ENCODE data around the gene FAM169A. TPM values are rescaled to one million over a fixed set of nuclear protein-coding genes. Genes with fewer than 3 reads are reported as not detected.
"Not testable (repeated sequence)": the region's sequence is repeated elsewhere in the genome, so short reads cannot be mapped to it uniquely, and the experiment has no call there.

The FAM169A gene
- total RNA-seq, 3 donors from 2014 or later, result 2.7 to 4.1 (median 2.9) TPM

- no peak for TF ChIP-seq CTCF (IDR thresholded peaks at IDR 0.05)
- ATAC-seq (no peak), DNase-seq (no peak)
- no peaks in the 10 kb centered on the region for H3K36me3 ChIP-seq (ENCODE audit: low read depth)
- no peaks in the 10 kb centered on the region for H3K9me3 ChIP-seq
- no peak overlapping the region for H3K4me3 ChIP-seq
- H3K4me1 ChIP-seq (ENCODE audit: low read depth), result peaks cover 25% of the 10 kb centered on the region
- intact Hi-C loops (cut with DNase I, micrococcal nuclease), result no loop called here
Measured at GRCh38 chr5:74763504-74763903, 102.7 kb downstream of the FAM169A start.

GRCh38 chr5:74762599-74762998, 103.6 kb downstream of the FAM169A start:
- H3K36me3 ChIP-seq (ENCODE audit: low read depth), result no peaks in the 10 kb centered on the region
- no peak for TF ChIP-seq CTCF (IDR thresholded peaks at IDR 0.05)
- H3K4me3 ChIP-seq, result no peak overlapping the region
- no peaks in the 10 kb centered on the region for H3K9me3 ChIP-seq
- ATAC-seq (no peak), DNase-seq (no peak)
- intact Hi-C loops (cut with DNase I, micrococcal nuclease), result no loop called here
- peaks cover 18% of the 10 kb centered on the region for H3K4me1 ChIP-seq (ENCODE audit: low read depth)

GRCh38 chr5:74761241-74761640, 104.9 kb downstream of the FAM169A start:
- intact Hi-C loops (cut with DNase I, micrococcal nuclease), result no loop called here
- DNase-seq, result no peak
- Histone ChIP-seq H3K4me3 (no peak overlapping the region), H3K36me3 (ENCODE audit: low read depth) (no peaks in the 10 kb centered on the region), H3K4me1 (ENCODE audit: low read depth) (peaks cover 15% of the 10 kb centered on the region), H3K9me3 (no peaks in the 10 kb centered on the region)
- ATAC-seq, result no peak
- TF ChIP-seq CTCF (IDR thresholded peaks at IDR 0.05), result no peak

GRCh38 chr5:74748742-74749141, 117.4 kb downstream of the FAM169A start:
- H3K9me3 ChIP-seq; intact Hi-C loops (cut with DNase I, micrococcal nuclease); H3K4me1 ChIP-seq (ENCODE audit: low read depth); H3K36me3 ChIP-seq (ENCODE audit: low read depth); ATAC-seq; H3K4me3 ChIP-seq; DNase-seq: not testable (repeated sequence)

GRCh38 chr5:74738406-74738805, 127.8 kb downstream of the FAM169A start:
- H3K9me3 ChIP-seq, result no peaks in the 10 kb centered on the region
- DNase-seq, result no peak
- no peak overlapping the region for H3K4me3 ChIP-seq
- intact Hi-C loops (cut with DNase I, micrococcal nuclease), result no loop called here
- no peaks in the 10 kb centered on the region for H3K4me1 ChIP-seq (ENCODE audit: low read depth)
- TF ChIP-seq CTCF (IDR thresholded peaks at IDR 0.05), result no peak
- H3K36me3 ChIP-seq (ENCODE audit: low read depth), result peaks cover 6% of the 10 kb centered on the region
- ATAC-seq, result no peak

- Histone ChIP-seq H3K4me3 (no peak overlapping the region), H3K9me3 (no peaks in the 10 kb centered on the region), H3K4me1 (ENCODE audit: low read depth) (no peaks in the 10 kb centered on the region), H3K36me3 (ENCODE audit: low read depth) (no peaks in the 10 kb centered on the region)
- no peak for ATAC-seq
- intact Hi-C loops (cut with DNase I, micrococcal nuclease), result no loop called here
- no peak for DNase-seq
- TF ChIP-seq CTCF (IDR thresholded peaks at IDR 0.05), result no peak
Measured at GRCh38 chr5:74736759-74737158, 129.4 kb downstream of the FAM169A start.

Other genes with a start within 250 kb of the FAM169A start
- gene ENC1, start 225.7 kb downstream of the FAM169A start, total RNA-seq, result 10 to 100 TPM; 14.6 to 23.3 (median 18.9) TPM
- 100 to 1,000 TPM; 132 to 169 (median 148) TPM for gene HEXB, start 181.2 kb downstream of the FAM169A start, total RNA-seq
- gene GFM2, start 99.3 kb downstream of the FAM169A start, total RNA-seq, result 10 to 100 TPM; 21.4 to 25.1 (median 22.2) TPM
- gene NSA2, start 99.1 kb downstream of the FAM169A start, total RNA-seq, result 10 to 100 TPM; 48.6 to 62.6 (median 49.9) TPM
- gene GCNT4, start 186.2 kb upstream of the FAM169A start, total RNA-seq, result 1 to 10 TPM in 2 of 3 donors, under 1 TPM in 1; 0.92 to 6.1 (median 2.4) TPM